HG02970 (cell line): ENCODE measurements around the gene CDH4.
"Not testable (repeated sequence)": the region's sequence is repeated elsewhere in the genome, so short reads cannot be mapped to it uniquely, and the experiment has no call there.

Experiments used
- ATAC-seq: cut with Tn5 transposase; IDR thresholded peaks from one replicate; pipeline ENCODE4 v1.9.1; 2021; ENCODE audit warnings: mild to moderate bottlenecking, moderate library complexity, moderate number of reproducible peaks; ENCODE audit not compliant: unreplicated experiment, low FRiP score

The CDH4 gene

DNA sequence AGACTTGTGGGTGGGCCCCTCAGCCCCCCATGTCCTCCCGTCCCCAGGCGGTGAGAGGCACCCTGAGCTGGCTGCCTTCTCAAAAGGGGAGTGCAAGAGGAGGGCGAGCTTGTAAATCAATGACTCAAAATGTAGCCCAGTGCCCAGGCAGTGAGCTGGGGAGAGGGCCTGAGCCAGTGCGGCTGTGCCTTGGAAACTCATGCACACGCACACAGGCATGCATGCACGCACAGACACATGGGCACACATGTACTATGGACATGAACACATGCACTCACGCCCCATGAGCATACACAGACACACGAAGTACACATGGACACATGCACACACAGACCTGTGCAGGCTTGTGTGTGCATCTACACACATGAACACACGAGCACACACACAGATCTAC is 680.1 kb downstream of the CDH4 start:
- ATAC-seq: no peak

DNA sequence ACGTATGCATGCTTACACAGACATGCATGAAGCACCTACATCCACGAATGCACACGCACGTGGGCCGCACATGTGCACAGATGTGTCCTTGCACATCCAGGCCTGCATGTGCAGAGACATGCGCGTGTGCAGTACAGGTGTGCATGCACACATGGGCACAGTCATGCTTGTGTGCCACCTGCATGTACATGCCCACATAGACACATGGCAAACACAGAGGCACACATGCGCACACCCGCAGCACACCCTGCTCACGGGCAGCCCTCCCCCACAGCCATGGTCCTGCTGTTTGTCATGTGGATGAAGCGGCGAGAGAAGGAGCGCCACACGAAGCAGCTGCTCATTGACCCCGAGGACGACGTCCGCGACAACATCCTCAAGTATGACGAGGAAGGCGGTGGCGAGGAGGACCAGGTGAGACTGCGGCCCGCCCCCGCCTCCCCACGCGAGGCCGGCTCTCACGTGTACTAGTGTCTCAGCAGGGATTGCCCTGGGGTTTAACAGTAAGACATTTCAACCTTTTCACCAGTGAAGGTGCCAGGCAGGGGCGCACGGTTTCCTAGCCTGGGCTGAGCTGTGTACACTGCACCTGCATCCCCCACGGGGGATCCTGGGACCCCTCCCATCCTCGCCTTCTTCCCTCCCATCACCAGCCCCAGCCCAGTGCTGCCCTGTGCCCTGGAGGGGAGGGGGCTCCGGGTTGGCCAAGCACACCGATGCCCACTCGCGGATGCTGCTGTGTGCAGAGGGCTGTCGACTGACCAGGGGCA is 680.8 kb downstream of the CDH4 start:
- ATAC-seq: no peak

DNA sequence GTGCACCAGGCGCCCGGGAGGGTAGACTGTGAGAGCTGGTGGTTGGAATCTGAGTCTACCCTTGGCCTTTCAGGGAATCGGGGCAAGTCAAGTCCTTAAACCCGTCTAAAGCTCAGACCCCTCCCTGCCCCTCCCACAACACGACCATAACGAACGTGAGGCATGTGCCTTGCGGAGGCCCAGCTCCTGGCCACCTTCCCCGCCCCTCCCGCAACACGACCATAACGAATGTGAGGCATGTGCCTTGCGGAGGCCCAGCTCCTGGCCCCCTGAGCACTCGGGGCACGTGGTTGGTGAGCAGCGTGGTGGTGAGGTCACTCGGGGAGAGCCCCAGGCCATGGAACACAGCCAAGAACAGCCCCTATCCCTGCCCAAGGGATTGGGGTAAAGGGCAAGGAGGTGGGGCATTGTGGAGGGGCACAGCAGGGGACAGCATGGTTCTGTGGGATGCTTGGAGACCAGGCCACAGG is 681.5 kb downstream of the CDH4 start:
- ATAC-seq: no peak

DNA sequence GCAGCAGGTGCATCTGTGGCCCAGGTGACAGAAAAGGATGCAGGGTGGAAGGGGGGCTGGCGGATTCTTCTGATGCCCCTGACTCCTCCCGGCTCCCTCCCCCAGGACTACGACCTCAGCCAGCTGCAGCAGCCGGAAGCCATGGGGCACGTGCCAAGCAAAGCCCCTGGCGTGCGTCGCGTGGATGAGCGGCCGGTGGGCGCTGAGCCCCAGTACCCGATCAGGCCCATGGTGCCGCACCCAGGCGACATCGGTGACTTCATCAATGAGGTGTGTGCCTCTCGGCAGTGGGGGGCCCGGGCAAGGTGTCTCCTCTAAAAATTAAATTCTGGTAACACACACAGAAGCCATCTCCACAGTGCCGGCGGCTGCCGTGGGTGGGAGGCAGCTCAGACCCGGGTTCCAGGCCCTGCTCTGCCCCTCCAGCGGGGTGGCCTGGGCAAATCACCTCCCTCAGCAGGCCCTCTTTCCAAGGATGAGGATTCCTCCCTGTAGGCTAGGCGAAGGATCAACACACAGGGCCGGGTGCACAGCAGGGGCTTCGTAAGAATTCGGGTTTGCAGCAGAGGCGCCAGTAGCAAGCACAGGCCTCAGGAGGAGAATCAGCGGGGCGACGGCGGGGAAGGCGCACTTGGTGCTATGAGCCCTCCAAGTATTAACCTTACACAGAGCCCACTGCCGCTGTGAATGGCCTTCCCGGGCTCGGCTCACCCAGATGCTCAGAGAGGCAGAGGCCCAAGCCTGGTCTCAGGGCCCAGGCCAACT is 682.1 kb downstream of the CDH4 start:
- no peak for ATAC-seq

DNA sequence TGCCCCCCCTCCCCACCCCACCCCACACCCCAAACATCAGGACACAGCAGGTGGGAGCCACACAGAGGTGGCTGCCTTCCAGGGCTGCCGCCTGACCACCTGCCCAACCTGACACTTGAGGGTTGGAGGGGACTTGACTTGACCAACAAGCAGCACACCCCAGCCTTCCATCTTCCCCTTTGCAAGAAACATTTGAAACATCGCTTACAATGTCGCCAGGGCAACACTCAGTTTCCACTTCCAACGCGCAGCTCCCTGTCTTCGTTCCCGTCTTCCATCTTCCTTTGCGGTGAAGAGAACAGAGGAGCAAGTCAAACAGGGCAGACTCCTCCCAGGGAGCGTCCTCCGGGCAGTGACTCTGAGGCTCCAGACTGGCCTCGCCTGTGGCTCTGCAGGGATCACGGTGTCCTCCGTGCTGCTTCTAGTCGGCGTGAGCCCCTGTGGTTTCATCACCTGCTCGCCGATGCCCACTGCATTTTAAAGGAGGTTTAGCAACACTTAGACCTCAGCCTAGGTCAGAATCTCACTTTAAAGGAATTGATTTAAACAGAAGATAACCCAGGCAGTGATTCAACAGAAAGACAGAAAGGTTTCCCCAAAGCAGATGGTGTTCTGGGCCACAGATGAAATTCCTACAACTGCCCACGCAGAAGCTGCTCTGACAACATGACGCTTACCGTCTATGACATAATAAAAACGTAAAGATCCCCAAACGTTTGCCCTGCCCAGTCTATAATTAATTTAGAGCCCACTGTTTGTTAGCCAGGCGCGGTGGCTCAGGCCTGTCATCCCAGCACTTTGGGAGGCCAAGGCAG is 682.9 kb downstream of the CDH4 start:
- ATAC-seq: no peak

DNA sequence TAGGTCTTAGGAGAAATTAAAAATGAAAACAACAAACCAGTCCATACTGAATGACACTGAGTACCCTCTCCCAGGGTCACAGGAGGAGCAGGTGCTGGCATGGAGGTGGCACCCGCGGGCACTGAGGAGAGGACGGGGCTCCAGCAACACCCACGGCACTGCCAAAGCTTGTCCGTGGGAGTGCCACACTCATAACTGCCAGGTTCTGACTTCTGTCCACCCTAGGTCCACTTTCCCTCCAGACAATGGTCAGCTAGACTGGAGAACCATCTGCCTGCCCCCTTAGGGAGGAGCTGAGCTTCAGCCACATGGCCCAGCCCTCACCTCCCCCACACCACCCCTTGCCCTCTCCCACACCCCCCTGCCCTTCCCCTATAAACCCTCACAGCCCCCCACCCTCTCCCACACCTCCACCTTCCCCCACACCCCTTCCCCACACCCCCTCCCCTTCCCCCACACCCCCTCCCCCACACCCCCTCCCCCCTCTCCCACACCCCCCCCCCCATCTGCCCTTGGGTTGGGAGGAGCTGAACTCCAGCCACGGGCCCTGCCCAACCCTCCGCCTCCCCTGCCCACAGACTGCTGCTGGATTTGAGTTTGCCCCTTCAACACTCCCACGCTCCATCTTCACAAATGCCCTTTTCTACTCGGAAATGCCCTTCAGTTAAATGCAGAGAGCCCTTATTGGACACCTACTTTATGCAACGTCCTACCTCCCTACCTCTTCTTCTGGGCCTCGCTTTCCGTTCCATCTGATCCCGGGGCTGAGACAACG is 684.1 kb downstream of the CDH4 start:
- no peak for ATAC-seq

DNA sequence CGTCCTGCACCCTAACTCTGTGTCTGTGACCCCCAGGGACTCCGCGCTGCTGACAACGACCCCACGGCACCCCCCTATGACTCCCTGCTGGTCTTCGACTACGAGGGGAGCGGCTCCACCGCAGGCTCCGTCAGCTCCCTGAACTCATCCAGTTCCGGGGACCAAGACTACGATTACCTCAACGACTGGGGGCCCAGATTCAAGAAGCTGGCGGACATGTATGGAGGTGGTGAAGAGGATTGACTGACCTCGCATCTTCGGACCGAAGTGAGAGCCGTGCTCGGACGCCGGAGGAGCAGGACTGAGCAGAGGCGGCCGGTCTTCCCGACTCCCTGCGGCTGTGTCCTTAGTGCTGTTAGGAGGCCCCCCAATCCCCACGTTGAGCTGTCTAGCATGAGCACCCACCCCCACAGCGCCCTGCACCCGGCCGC is 684.7 kb downstream of the CDH4 start:
- no peak for ATAC-seq

DNA sequence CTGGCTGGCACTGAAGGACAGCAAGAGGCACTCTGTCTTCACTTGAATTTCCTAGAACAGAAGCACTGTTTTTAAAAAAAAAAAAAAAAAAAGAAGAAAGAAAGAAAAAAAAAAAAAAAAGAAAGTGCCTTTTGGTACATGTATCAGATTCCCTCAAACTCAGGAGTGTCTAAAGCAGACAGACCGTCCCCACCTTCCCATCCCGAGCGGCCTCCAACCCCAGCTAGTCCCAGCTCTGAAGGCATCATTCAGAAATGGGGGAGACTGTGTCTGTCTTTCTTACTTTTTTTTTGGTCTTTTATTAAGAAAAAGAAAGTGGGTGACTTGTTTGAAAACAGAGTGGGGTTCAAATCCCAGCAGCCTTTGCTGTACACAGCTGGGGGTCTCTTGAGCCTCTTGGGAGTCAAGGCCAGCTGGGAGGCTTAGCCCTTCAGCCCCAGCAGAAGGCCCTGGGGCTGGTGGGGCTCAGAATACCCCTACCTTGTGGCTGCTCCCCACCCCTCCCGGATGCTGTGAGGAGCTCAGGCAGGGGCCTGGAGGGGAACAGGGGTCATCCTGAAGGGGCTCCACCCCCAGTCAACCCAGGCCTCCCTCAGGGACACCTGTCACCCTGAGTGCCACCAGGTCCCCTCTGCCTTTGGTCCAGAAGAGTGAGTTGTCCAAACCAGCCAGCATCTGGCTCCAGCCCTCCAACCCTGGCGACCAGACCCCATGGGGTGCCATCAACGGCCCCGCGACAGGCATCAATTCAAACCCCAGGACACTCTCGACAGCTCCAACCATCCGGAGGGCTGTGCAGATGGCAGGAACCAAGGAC is 685.3 kb downstream of the CDH4 start:
- ATAC-seq: no peak

DNA sequence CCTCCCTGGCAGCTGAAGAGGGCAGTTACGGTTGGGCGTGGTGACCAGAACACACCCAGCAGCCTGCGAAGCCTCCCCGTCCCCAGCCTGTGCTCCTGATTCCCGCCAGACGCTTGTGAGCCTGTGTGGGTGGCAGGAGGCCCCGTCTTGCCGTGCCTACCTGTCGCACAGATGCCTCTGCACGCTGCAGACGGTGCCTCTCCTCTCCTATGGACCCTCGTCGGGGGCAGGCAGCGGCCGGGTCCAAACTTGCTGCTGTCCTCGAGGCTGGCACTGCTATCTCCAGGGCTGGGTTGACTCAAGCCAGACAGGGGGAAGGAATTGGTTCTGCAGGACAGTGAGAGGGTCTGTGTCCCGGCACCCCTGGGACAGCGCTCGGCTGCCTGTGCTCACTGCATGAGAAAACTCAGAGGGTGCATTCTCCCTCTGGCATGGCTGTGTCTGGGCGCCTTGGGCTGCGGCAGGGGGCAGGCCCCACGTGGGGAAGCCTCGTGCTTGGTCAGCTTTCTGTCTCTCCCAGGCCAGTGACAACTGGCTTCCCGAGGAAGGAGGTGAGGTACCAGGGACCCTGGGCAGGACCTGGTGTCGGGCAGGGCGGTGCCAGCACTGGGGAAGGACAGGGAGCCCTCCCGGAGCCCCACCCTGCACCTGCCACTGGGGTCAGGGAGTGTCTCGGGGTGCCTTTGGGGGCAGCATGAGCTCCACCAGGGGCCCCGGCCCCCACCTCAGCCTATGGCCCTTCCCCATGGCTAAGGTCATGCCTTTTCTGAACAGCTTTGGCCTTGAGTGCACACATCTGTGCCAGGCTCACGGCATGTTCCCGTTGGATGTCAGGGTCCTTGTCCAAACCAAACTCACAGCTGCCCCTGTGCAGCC is 686.1 kb downstream of the CDH4 start:
- ATAC-seq: no peak

DNA sequence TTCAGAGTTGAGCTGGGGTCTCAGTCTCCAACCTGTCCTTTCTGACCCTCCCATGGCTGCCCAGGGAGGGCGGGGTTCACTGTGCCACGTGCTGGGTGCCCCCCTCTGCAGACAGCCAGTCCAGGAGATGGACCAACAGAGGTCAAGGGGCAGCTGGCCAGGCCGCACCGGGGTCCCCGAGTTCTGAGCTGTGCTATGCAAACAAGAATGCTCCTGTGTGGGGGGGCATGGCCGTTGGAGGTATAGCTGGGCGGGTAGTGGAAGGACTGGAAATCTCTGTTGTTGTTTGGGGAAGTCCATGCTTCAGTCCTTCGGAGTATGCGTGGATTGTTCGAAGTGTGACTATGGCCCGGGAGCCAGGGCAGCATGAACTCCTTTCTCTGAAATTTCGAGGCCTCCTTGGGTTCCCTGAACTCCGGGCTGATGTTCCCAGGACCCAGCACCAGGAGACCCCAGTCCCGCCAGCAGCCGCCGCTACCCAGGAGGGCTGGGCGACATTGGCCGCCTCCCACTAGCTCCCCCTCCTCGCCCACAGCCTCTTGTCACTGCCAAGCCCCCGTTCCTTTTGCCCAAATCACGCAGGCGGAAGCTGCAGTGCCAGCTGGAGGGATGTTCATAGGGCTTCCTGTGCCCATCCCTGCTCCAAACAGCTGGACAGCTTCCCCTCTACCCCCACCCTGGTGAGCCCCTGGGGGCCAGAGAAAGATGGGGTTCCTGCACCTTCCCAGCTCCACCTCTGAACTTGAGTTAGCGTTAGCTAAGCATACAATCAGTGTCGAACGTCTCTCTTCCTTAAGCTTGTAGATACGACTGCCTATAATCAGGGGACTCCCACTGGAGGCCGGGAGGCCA is 687.0 kb downstream of the CDH4 start:
- ATAC-seq: no peak

DNA sequence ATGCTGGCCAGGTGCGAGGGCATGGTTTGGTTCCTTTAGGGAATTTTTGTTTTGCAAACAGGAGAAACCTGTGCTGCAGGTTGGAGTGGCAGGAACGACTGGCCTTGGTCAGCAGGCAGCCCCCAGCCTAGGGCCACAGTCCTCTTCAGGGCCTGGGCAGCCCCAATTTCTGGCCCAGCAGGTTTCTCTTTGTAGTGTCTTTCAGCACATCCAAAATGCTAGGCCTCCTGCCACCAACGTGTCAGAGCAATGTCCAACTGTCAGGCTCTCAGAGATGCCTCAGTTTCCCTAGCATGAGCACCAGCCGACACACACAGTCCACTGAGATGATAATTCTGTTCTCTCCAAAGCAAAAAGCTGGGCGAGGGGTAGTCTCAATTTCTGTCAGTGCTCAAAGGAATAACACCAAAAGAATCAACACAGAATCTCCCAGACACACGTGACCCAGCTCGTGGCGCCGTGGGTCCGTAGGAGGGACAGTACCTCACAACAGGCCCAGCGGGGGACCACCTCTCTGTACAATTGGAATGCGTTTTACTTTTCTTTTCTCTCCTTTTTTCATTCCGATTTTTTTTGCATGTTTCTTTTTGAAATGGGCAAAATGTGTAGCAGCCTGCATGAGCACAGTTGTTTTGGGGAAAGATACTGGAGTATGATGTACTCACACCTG is 687.8 kb downstream of the CDH4 start:
- no peak for ATAC-seq

DNA sequence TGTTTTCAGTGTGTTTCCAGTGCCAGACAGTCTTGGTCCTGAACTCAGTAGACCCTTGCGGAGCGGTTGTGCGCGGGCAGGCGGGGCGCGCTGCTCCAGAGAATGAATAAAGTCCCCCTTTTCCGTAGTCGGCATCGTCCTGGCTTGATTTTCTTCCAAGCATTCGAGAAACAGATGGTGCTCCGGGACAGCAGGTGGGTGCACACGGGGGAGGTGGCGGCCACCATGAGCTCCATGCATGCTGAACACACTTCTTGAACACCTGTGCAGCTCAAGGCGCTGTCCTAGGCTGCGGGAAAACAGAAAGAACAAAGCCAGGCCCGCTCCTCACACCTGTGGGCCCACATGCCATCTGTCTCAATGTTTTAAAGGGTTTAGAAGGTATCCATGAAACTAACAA is 688.4 kb downstream of the CDH4 start:
- no peak for ATAC-seq

DNA sequence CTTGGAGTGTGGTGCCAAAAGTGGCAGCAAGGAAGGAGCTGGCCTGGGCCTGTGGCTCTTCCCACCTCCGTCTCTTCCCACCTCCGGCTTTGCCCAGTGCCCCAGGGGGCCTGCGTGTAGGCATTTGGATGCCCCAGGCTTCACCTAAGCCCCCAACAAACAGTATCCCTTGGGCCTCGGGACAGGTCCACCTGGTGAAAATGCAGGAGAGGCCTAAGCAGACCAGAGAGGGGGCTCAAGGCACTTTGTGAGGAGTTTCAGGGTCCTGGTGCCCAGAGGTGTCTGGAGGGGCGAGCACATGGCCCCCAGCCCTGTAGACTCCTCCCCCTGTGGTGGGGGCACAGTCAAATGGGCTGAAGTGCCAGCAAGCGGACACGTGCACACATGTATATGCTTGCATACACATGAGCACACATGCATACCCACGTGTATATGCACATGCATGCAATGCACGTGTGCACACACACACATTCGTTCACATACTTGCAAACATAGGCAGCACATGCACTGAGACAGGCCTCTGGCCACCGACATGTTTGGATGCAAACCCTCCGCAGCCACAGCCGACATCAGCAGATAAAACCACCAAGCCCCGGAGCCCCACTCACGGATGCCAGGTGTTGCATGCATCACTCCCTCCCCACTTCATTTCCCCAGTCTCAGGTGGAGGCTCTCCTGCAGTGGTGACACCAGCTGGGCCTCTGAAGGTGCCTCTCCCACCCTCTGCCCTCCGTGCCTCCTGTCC is 689.1 kb downstream of the CDH4 start:
- ATAC-seq: no peak

DNA sequence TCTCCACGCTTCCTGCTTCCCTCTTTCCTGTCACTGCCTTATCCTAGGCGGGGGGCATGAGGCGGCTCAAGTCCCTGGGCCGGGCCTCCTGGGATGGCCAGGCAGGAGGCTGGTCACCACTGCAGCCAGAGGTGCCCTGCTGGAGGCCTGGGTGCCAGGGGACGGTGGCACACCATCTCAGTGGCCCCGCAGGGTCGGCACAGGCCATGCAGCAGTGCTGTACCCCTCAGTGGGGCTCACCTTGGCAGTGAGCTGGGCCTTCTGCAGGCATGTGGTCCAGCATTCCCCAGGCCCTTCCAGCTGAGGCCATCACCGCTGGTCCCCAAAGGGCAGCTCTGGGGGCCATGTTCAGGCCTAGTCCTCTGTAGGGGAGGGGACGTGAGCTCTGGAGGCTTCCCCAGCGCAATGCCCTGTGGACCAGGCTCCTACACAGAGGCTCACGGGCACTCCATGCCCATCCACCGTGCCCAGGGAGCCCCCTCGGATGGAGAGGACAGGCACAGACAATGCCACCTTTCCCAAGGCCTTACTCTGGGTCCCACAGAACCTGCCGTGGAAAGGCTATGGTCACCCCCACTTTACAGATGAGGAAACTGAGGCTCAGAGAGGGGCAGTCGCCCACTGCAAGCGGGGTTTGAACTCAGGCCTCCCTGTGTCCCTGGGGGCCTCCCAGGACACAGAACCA is 689.8 kb downstream of the CDH4 start:
- no peak for ATAC-seq

DNA sequence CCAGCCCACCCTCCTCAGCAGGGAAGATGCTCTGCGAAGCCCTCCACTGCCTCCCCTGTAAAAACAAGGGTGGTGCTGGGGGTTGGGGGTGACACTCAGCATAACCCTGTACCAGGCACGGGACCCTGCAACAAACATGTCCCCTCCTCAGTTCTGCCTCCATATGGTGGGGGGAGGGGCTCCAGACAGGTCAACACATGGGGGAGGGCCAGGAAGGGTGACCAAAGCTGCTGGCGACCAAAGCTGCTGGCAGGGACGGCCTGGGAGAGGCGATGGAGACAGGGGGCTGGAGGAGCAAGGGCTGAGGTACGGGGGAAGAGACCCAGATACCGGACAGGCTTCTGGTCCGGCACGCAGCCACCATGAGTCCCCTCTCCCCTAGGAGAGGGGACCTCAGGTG is 690.5 kb downstream of the CDH4 start:
- no peak for ATAC-seq

DNA sequence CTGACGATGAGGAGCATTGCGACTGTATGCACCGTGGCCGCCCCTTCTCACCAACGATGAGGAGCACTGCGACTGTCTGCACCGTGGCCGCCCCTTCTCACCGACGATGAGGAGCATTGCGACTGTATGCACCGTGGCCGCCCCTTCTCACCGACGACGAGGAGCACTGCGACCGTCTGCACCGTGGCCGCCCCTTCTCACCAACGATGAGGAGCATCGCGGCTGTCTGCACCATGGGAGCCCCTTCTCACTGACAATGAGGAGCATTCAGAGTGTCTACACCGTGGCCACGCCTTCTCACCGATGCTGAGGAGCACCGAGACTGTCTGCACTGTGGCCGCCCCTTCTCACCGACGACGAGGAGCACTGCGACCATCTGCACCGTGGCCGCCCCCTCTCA is 692.9 kb downstream of the CDH4 start:
- not testable (repeated sequence) for ATAC-seq
